Measurements from ENCODE around the gene HSPA8.

DNA sequence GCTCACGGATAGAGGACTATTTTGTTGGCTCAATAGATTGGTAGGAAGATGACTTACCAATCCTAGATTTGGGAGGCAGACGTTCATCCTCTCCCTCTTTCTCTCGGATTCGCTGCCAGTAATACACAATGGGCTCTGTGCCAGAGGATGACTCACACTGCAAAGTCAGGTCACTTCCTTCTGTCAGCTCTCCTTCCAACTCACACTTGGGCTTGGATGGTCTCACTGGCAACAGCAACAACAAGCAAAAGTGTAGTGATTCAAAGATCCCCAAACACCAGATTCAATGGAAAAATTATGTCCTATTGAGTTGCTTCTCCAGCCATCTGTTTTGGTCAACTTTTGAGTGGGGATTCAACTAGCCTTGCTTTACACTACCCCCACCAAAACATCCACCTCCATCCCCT lies 21.7 kb upstream of the HSPA8 start:
- TF ChIP-seq, protein P1, sequence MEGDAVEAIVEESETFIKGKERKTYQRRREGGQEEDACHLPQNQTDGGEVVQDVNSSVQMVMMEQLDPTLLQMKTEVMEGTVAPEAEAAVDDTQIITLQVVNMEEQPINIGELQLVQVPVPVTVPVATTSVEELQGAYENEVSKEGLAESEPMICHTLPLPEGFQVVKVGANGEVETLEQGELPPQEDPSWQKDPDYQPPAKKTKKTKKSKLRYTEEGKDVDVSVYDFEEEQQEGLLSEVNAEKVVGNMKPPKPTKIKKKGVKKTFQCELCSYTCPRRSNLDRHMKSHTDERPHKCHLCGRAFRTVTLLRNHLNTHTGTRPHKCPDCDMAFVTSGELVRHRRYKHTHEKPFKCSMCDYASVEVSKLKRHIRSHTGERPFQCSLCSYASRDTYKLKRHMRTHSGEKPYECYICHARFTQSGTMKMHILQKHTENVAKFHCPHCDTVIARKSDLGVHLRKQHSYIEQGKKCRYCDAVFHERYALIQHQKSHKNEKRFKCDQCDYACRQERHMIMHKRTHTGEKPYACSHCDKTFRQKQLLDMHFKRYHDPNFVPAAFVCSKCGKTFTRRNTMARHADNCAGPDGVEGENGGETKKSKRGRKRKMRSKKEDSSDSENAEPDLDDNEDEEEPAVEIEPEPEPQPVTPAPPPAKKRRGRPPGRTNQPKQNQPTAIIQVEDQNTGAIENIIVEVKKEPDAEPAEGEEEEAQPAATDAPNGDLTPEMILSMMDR (IDR thresholded peaks at IDR 0.05) = no peak
- peak in 1 of 3 donors; percentile 85 for TF ChIP-seq POLR2AphosphoS5 (IDR thresholded peaks at IDR 0.05)
- TF ChIP-seq EP300 (IDR thresholded peaks at IDR 0.05) = no peak

Measured in stomach (tissue), 4 donors.